GM19035 (cell line): ENCODE data around the gene THOC7.

Experiments used
- ATAC-seq: cut with Tn5 transposase; IDR thresholded peaks from one replicate; pipeline ENCODE4 v1.9.1; 2021; ENCODE audit not compliant: unreplicated experiment

Gene THOC7

DNA sequence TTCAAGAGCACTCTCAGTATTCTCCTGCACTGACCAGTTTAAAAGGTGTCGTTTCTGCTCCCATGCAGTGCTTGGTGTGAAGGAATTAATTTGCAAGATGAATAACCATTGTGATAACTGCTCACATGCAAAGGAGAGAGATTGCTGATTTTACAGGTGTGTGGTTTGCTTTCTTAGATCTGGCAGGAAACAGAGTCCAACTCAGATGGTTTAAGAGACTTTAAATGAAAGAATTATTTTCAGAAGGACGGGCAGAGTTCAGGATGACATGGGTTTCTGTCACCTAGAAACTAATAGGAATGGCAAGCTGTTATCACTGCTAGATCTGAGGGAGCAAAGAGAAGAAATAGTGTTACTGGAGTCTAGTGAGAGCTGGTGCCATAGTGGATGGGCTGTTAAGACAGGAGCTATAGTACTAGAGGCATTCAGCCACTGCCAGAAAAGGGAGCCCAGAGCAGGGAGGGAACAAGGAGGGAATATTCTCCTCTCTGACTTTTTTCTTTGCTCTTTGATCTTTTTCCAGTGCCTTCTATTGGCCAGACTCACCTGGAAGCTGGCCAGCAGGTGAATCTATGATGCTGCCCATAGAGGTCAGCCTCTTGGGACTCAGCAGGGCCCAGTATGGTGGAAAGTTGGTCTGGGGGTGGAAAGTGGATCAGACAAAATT, 14.9 kb upstream of the THOC7 start:
- no peak for ATAC-seq

DNA sequence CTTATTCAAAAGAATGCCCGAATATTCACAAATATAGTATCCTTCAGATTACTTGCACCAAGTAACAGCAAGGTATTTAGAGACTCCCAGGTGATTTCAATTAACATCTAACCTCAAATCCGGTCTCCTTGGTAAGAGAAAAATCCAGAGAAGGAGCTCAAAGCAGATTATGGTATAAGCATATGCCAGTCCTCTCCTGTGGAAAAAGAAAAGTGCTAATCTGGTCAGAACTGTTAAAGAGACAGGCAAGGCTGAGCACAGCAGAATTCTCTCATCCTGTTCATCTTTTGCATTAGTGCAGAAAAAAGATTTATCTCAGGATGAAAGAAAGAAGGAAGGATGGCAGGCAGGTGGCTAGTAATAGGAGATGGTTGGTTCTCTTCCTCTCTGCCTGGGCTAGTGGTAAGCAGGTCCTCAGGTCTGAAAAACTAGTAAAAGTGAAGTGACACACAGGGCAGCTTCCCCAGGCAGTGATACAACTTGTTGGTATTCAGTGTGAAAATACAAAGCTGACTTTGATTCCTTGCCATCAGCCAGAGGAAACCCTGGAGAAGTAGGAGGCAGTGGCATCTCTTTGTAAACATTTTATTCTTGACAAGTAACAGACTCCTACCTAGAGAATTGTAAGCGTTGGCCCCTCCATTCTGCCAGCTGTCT, 14.3 kb upstream of the THOC7 start:
- no peak for ATAC-seq

DNA sequence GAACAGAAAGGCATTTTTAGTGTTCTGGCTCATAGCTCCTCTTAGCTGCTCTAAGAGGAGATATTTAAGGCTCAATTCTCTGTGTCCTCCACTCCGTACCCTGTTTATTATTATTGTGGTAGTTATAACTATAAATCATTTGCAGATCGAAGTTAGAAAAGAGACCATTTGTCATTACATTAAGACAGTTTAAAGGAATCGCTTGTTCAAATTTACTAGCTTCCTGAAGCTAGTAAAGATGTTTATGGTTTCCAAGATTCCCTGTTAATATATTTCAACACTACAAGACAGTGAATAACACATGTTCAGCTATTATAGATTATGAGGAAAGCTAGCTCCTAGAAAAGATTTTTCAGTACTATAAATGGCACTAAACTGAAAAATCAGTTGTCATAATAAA, 12.7 kb upstream of the THOC7 start:
- ATAC-seq = no peak

DNA sequence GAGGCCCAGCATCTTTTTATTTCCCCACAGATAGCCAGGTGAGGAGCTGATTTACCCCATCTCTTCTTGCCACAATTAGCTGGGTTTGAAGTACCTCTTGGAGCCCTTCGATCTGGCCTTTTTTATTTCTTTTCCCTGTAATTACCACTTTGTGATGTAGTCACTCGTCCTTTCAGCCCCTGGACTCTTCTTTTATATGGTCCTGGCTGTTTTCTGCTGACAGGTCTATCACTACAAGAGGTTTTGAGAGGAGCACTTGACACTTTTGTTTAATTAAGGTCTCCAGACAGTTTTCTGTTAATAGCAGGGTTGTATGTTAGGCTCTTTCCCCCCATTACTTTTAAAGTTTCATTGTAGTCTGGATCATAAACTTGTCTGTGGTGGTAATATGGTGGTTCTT, 11.9 kb upstream of the THOC7 start:
- ATAC-seq = no peak

DNA sequence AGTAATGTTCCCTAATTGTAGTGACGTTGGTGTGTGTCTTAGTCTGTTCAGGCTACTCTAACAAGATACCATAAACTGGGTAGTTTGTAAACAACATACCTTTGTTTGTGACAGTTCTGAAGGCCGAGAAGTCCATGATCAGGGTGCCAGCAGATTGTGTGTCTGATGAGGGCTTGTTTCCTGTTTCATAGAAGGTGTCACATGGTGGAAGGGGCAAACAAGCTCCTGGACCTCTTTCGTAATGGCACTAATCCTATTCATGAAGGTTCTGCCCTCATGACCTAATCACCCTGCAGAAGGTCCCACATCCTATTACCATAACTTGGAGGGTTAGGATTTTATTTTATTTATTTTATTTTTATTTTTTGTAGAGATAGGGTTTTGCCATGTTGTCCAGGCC, 11.2 kb upstream of the THOC7 start:
- ATAC-seq = no peak

DNA sequence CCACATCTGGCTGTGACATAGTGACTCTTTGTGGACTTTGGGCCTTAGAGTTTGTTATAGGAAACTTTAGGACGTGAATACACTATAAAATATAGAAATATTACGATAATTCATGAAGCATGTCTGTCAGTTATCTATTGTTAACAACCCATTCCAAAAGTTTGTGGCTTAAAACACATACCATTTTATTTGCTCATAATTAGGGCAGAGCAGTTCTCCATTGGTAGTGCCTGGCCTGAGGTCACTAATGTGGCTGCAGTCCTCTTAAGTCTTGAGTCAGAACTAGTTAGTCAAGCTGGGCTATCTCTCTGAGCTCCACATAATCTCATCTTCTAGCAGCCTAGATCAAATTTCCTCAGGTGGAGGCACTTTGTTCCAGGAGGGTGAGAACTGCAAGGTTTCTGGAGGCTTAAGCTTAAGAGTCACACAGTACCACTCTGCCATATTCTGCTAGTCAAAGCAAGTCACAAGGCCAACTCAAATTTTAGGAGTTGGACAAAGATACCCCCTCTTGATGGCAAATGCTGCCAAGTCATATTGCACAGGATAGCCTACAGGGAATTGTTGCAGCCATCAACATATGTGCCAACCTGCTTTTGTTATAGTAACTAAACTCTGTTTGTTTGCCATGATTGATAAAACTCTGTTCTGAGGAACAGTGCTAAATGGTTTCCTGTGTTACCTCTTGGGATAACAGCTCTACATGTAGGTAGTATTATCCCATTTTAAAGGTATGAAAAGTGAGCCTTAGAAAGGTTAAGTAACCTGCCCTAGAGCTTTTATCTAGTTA, 8.7 kb upstream of the THOC7 start:
- ATAC-seq = no peak

DNA sequence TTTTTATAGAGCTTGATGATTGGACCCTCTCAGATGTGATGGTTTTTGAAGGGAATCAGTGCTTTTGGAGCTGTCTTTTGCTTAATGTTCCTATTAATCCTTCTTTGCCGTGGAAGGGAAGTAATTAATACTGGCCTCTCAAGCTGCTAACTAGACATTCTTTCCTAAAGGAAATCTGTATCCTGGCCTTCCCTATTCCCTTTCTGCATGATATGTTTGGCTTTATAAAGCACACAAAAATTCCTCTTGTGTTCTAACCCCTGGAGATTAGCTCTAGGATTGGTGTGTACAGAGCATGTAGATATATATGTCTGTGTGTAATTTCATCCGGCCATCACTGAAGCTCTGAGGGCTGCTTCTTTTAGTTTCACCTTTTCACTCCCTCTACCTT, 7.0 kb upstream of the THOC7 start:
- ATAC-seq = no peak

DNA sequence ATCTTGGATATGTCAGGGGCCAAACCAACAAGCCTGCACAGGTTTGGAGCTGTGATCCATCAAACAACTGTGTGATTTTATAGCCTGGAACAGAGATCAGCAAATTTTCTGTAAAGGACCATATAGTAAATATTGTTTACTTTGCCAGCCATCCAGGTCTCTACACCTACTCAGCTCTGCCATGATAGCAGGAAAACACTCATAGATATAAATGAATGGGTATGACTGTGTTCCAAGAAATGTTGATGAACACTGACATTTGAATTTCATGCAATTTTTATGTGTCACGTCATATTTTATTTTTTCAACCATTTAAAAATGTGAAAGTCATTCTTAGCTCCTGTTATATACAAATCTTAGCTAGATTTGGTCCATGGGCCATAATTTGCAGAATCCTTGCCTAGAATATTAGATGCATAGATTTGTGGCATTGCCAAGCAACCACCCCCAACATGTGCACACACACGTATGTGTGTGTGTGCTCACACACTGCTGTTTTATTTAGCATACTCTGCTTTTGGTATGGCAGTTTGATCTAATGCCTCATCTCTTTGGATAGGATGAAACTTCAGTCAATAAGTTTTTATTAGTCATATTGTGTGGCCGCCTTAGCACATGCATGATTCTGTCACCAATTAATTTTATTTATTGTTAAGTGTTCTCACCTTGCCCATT, 6.5 kb upstream of the THOC7 start:
- ATAC-seq = no peak

DNA sequence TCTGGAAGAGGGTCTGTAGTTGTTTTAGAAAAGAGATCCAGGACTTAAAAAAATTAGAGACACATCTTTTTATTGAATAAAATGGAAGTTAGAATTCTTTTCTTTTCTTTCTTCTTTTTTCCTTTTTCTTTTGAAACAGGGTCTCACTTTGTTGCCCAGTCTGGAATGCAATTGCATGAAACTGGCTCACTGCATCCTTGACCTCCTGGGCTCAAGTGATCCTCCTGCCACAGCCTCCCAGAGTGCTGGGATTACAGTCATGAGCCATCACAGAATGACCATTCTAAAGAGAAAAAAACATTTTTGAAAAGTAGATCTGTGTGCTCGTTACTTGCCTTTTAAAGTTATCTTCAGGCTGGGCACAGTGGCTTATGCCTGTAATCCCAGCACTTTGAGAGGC, 3.6 kb upstream of the THOC7 start:
- no peak for ATAC-seq

DNA sequence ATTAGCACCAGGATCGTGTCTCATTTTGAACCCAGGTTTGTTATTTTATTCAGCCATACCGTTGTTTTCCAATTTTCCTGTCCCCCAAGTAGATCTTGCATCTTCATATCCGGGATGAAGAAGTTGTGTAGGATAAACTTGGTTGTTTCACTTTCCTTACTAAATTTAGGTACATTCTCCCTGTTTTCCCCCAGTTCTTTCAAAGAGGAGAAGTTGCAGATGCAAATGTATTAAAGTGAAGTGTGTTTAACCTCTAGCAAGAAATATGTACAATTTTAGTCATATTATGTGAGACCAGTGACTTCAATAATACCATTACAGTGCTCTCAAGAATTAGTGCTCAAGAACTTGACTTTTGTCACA, 1.3 kb upstream of the THOC7 start:
- ATAC-seq = no peak

DNA sequence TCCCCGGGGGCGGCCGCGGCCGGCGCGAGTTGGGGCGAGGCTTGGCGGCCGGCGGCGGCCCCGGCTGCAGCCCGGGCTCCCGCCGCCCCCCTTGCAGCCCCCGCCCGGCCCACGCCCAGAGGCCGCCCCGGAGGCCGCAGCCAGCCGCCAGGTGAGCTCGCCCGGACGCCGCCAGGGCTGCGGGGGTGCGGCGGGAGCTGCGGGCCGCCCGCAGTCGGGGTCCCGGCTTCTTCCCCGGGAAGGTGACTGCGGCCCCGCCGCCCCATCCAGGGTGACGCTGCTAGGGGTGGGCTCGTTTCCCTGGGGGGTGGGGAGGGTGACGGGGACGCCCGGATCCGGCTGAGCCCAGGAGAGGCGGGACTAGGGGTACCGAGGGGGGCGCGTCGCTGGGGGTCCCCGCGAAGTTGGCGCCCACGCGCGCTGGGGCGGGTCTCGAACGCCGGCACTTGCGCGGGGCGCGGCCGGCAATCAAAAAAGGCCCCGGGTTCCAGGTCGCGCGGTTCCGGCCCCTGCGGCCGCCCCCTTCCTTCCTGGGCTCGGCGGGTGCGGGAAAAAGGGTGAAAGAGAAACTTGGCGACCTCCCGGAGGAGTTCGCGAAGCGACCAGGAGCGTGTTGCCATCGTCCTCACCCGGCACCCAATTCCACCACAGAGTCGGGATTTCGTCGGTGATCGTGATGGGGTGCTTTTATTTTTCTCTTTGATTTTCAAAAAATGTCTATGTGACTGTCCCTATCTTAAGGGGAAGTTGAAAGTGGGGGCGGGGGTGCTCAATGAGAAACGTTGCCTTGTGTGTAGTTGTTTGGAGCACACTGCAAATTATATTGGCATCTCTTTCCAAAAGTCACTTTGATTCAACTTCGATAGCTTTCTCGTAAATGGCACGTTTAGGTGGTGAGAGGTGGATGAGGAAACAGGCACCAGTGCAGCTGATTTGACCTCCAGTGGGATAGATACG, 681 bp upstream of the THOC7 start:
- peak; percentile 54 for ATAC-seq

DNA sequence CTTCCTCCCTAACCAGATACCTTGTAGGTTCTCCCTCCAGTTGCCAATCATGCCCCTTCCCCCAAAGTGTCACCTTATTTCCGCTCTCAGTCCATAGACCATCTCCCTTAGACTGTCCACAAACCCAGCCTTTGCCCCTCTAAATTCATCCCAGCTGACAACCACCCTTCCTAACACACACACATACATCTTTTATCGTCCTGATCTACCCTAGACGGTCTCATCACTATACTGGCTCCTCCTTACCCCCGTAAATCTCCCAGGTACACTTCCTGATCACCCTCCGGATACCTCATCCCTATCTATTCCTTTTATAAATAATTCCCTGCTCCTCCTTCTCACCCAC, 828 bp downstream of the THOC7 start:
- ATAC-seq = no peak

DNA sequence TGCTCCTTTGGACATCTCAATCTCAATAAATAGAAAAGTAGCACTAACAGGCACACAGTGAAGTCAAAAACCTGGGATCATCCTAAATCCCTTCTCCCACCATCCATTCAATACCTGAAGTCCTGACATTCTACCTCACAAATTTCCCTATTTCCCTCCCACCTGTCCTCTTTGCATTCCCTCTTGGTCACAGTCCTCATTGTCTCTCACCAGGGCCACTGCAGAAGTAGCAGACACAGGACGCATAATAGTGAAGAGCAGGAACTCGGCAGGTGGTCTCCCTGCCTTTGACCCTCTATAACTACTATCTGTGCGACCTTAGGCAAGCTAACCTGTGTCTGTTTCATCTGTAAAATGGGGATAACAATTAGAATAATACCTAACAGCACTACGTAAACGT, 2.3 kb downstream of the THOC7 start:
- no peak for ATAC-seq

DNA sequence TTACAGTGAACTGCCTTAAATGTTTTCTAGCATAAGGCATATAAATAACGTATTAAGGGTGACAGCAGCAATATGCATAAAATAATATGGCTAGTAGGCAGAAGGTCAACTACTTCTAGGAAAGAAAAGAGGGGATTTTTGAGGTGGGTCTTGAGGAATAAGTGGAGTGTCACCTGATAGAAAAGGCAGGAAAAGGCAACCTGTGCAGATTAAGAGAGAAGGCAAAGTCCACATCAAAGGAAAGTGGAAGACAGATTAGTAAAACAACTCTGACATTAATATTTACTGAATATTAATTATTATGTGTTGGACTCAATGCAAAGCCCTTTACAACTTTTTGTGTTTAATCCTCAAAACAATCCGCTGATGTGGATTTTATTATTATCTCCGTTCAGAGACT, 2.8 kb downstream of the THOC7 start:
- ATAC-seq = no peak

DNA sequence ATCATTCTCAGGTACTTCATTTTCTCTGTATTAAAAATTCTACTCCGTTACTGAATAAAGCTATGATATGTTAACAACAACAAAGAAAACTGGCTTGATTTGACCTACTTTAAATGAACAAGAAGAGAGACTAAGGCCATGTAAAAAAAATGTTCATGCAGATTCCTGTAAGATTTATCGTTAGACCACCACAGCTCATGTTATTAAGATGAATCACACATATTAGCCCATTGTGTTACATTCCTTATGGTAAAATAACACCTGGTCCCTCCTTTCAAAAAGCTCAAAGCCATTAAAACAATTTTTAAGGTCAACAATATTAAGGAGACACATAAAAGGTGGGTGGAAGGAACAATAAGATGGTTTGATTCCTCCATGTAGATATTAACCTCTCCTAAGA, 6.3 kb downstream of the THOC7 start:
- no peak for ATAC-seq

DNA sequence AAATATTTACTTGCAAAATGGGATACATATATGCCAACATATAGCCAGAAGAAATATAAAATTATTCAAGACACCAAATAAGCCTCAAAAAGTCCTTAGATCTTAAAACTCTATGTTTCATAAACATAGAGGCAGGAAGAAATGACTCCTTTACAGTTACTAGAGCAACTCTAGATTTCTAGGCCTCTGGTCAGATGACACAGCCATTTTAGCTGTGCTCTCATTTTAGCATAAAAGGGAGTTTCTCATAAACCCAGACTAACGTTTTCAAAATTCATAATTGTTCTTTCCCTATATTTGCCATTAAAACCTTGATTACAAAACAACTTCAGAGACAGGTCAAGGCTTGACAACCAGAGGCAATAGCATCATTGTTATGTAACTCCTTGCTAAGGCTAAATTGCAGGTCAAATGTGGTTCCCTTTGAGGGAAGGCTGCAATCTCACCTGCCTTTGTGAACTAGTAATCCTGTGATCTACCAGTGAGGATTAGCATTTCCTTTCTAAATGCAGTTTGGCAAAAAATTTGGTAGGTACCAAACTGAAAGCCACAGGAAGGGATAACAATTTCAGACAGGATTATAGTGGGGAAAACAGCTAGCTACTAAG, 8.2 kb downstream of the THOC7 start:
- no peak for ATAC-seq

DNA sequence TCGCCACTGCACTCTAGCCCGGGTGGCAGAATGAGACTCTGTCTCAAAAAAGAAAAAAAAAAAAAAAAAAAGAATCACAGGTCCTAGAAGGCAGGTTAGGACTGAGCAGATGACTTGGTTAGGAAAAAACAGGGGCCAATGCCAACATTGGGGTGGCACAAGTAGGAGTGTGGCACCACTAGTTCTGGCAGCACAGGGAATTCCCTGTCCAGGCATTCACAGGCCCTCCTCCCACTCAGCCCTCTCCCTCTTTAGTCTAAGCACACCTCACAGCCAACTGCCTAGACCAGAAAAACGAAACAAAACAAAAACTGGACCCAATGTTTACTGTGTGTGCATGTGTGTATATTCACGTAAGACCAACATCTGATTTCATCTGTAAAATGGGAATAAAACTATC, 10.5 kb downstream of the THOC7 start:
- no peak for ATAC-seq

DNA sequence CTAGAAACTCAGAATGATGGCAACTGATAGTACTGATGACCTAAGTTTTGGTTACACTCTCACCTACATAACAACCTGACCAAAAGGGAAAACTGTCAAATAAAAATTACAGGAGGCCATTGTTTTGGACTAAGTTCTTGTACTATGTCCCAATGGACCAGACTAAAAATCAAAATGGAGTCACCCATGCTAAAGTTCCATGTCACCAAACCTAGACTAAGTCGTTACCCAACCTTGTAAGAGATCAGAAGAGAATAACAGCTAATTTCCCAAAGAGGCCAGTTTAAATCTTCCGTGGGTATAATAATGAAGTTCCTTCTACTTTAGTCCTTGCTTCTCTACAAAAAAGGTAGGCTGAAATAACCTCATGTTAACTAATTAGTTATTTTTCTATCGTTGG, 12.3 kb downstream of the THOC7 start:
- no peak for ATAC-seq

DNA sequence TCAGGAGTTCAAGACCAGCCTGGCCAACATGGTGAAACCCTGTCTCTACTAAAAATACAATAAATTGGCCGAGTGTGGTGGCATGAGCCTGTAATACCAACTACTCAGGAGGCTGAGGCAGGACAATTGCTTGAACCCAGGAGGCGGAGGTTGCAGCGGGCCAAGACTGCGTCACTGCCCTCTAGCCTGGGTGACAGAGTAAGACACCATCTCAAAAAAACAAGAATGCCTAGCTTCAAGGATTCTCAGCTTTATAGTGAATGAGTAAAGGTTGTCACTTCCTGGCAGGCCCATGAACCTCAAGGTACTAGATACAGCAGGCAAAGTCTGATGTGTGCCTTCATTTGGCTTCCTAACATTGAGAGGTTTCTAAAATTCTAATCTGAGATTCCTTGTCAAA, 14.4 kb downstream of the THOC7 start:
- ATAC-seq = no peak

DNA sequence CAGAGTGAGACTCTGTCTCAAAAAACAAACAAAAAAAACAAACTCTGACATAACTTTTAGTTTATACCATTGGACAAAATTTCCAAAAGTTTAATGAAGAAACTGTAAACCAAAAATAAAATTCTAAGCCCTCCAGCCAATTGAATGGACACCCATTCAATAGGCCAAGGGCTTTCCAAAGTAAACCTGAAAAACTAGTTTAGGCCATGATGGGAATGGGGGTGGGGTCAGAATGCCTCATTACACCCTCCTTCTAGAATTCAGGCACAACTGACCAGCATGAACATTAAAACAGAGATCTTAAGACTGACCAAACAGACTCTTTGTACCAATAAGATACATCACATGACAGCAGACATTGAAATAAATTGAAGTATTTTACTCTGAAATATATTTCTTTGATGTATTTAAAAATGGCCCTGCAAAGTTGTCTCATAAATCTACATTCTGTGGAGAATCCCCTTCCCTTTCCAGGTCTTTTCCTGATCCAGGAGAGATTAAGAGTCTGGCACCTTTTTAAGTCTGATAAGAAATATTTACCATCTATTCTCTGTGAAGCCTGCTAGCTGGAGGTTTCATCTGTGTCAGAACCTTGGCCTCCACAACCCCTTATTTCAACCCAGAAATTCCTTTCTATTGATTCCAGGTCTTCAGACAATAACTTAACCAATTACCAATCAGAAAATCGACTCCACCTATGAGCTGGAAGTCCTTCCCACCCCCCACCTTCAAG, 15.7 kb downstream of the THOC7 start:
- ATAC-seq = no peak
